B cell (primary cell): Measurements from ENCODE around the gene GDI2. TPM values are rescaled to one million over a fixed set of nuclear protein-coding genes. Genes with fewer than 3 reads are reported as not detected.
A peak's percentile ranks its signal among the peaks of the same experiment; 100 is the strongest.

ENCODE experiments used
- ATAC-seq: fragments of 200-7000 bp; cut with Tn5 transposase; one replicate; pipeline ENCODE4 v1.10.0; 2021; ENCODE audit warnings: low read depth, mild to moderate bottlenecking, moderate number of reproducible peaks, moderate library complexity
- CTCF ChIA-PET: fragments of 350-600 bp; sonication (Branson Sonifier 250); formaldehyde crosslinking; loops from one replicate; lab custom pipeline; 2021; ENCODE audit warnings: antibody characterized with exemption, inconsistent platforms; lab: Charles Lee
- POLR2A ChIA-PET: fragments of 350-600 bp; sonication (Branson Sonifier 250); formaldehyde crosslinking; loops from one replicate; lab custom pipeline; 2021; ENCODE audit warnings: antibody characterized with exemption; lab: Charles Lee
- DNase-seq: peaks from one replicate; pipeline ENCODE4 v3.0.0; 2013
- H2AFZ ChIP-seq: 2 replicates; pipeline ENCODE4 v1.6.1; 2012; ENCODE audit warnings: mild to moderate bottlenecking, low read depth, low read length; ENCODE audit not compliant: insufficient read depth, poor library complexity, severe bottlenecking
- H3K27ac ChIP-seq, 2 donors: 1 replicate in 1 of 2; 2 replicates in 1 of 2; pipeline ENCODE4 v1.5.1; 2012 to 2013; ENCODE audit warnings: low read length in 2 of 2, mild to moderate bottlenecking in 2 of 2, moderate library complexity in 1 of 2
- H3K27me3 ChIP-seq, 4 experiments: fragments of 200-600 bp in 1 of 4; sonication (generic) in 1 of 4; replicated peaks in 1 of 4; 1 replicate in 2 of 4; 2 replicates in 2 of 4; pipeline versions ENCODE4 v1.6.1 to v1.7.0; 2013 to 2016; ENCODE audit warnings: low read length in 3 of 4, mild to moderate bottlenecking in 2 of 4, mixed read lengths in 1 of 4, moderate library complexity in 1 of 4; ENCODE audit not compliant: insufficient read depth in 4 of 4, control insufficient read depth in 3 of 4; ENCODE audit errors: control extremely low read depth in 1 of 4
- H3K36me3 ChIP-seq, 2 experiments: replicated peaks in 1 of 2; 1 replicate in 1 of 2; 2 replicates in 1 of 2; pipeline versions ENCODE4 v1.6.1 to v1.7.1; 2013; ENCODE audit warnings: low read length in 1 of 2; ENCODE audit not compliant: insufficient read depth in 2 of 2, control insufficient read depth in 1 of 2; ENCODE audit errors: control extremely low read depth in 1 of 2, extremely low read depth in 1 of 2
- H3K4me1 ChIP-seq, 2 donors: fragments of 200-600 bp in 1 of 2; sonication (generic) in 1 of 2; 1 replicate in 1 of 2; 2 replicates in 1 of 2; pipeline versions ENCODE4 v1.5.1 to v1.6.1; 2013 to 2017; ENCODE audit warnings: low read length in 2 of 2; ENCODE audit not compliant: control insufficient read depth in 2 of 2, insufficient read depth in 2 of 2
- H3K4me2 ChIP-seq: replicated peaks from 2 replicates; pipeline ENCODE3; 2012; ENCODE audit warnings: mild to moderate bottlenecking, low read depth, low read length; ENCODE audit not compliant: poor library complexity, severe bottlenecking
- H3K4me3 ChIP-seq, 5 experiments: fragments of 200-600 bp in 1 of 5; sonication (generic) in 1 of 5; 1 replicate in 3 of 5; 2 replicates in 2 of 5; pipeline versions ENCODE4 v1.5.1 to v1.7.0; 2011 to 2016; ENCODE audit warnings: low read length in 4 of 5, mild to moderate bottlenecking in 4 of 5, low read depth in 2 of 5, control low read depth in 1 of 5, moderate library complexity in 1 of 5; ENCODE audit not compliant: insufficient read depth in 1 of 5; ENCODE audit errors: control extremely low read depth in 1 of 5, extremely low read depth in 1 of 5
- H3K79me2 ChIP-seq: fragments of 200-600 bp; sonication (generic); one replicate; pipeline ENCODE4 v1.6.0; 2016; ENCODE audit warnings: low read length; ENCODE audit not compliant: control insufficient read depth, insufficient read depth
- H3K9ac ChIP-seq: fragments of 200-600 bp; sonication (generic); 2 replicates; pipeline ENCODE4 v1.6.1; 2017; ENCODE audit warnings: mild to moderate bottlenecking, low read length, moderate library complexity
- H3K9me3 ChIP-seq, 3 donors: one replicate each; pipeline versions ENCODE4 v1.6.1 to v1.7.1; 2013; ENCODE audit warnings: low read length in 2 of 3; ENCODE audit not compliant: control insufficient read depth in 2 of 3, insufficient read depth in 1 of 3; ENCODE audit errors: control extremely low read depth in 1 of 3
- H4K20me1 ChIP-seq: 2 replicates; pipeline ENCODE4 v1.6.0; 2012; ENCODE audit warnings: mild to moderate bottlenecking, low read length; ENCODE audit not compliant: insufficient read depth, control insufficient read depth, poor library complexity, severe bottlenecking
- H3K27ac Mint-ChIP-seq: one replicate; pipeline ENCODE4 v1.8.0; 2021; ENCODE audit warnings: mixed read lengths
- H3K27me3 Mint-ChIP-seq: one replicate; pipeline ENCODE4 v1.8.0; 2021; ENCODE audit warnings: mixed read lengths
- H3K4me1 Mint-ChIP-seq: one replicate; pipeline ENCODE4 v1.8.0; 2021; ENCODE audit warnings: mixed read lengths
- H3K4me3 Mint-ChIP-seq: one replicate; pipeline ENCODE4 v1.8.0; 2021; ENCODE audit warnings: mixed read lengths
- H3K9me3 Mint-ChIP-seq: one replicate; pipeline ENCODE4 v1.8.0; 2022; ENCODE audit warnings: mixed read lengths; ENCODE audit not compliant: insufficient read depth
- CTCF ChIP-seq: fragments of 200-600 bp; IDR thresholded peaks from one replicate; pipeline ENCODE4 v1.8.0; 2022; ENCODE audit warnings: antibody characterized with exemption, mild to moderate bottlenecking
- EZH2 ChIP-seq: IDR thresholded peaks from 2 replicates; pipeline ENCODE4 v1.6.1; 2012; ENCODE audit warnings: borderline replicate concordance, low read depth, mild to moderate bottlenecking, moderate library complexity, low read length; ENCODE audit not compliant: insufficient read depth, poor library complexity, severe bottlenecking
- WGBS: methylation state at CpG from one replicate; pipeline ENCODE4 v1.1.5; 2013; ENCODE audit warnings: missing lambda C conversion rate; ENCODE audit not compliant: insufficient coverage; 5-methylcytosine and 5-hydroxymethylcytosine counted together
- intact Hi-C: fragments of 100-400 bp; cut with micrococcal nuclease; formaldehyde crosslinking; loops from one replicate; pipeline ENCODE4 v1.10.0; 2022
- polyA plus RNA-seq: library from polyadenylated mRNA; depleted of rRNA; stranded (reverse); fragments of >200 nt; gene quantifications from 2 replicates; pipeline ENCODE4 v1.2.3, GENCODE V29; 2012
- total RNA-seq, 2 donors: library from RNA; stranded (reverse); fragments of 120-200 nt in 1 of 2; gene quantifications; 1 replicate in 1 of 2; 2 replicates in 1 of 2; pipeline versions ENCODE4 v1.2.3 to v1.2.4, GENCODE V29; 2013 to 2022

Gene GDI2
- total and polyA plus RNA-seq, 2 donors (not counting 1 experiment from before 2014, with no cell fraction given) = 91.1 to 187 TPM

DNA sequence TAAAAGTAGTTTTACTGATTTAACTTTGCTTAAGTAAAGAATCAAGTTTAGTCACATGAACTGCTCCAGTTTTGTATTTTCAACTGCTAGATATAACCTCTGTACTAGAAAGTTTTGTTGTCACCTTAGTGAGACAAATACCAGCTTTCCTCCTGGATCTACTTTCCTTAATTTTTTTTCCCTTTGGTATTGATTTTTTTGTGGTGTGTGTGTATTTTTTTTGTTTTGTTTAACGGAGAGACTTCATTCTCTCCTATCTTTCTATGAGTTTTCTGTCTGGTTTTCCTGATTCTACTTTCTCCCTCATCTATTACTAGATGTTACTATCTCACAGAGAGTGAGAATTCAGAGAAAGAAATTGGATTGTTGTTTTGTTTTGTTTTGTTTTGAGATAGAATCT lies 76.6 kb downstream of the GDI2 start:
- Mint-ChIP-seq H3K9me3 (no peaks in the 10 kb centered on the region), H3K27ac (peak overlapping the region; percentile 51), H3K27me3 (no peaks in the 10 kb centered on the region), H3K4me3 (no peak overlapping the region), H3K4me1 (peaks cover 13% of the 10 kb centered on the region)
- no peaks in the 10 kb centered on the region for H3K27me3 ChIP-seq
- H3K79me2 ChIP-seq = peaks cover 8% of the 10 kb centered on the region
- no peak overlapping the region for H3K4me3 ChIP-seq
- DNase-seq (no peak), ATAC-seq (no peak)
- H3K9me3 ChIP-seq = no peaks in the 10 kb centered on the region
- intact Hi-C loops = no loop called here
- no peak overlapping the region for H2AFZ ChIP-seq
- H4K20me1 ChIP-seq = no peaks in the 10 kb centered on the region
- H3K9ac ChIP-seq = no peak overlapping the region
- CTCF ChIA-PET = no interaction called here
- POLR2A ChIA-PET = no interaction called here
- H3K4me1 ChIP-seq = peaks cover 0 to 6% of the 10 kb centered on the region in 2 donors
- H3K27ac ChIP-seq = no peak overlapping the region
- H3K36me3 ChIP-seq = peaks cover 12 to 50% of the 10 kb centered on the region in 2 experiments
- WGBS = no CpG with 5 or more reads among the region's 1 CpG
- TF ChIP-seq EZH2 = no peak
- no peak for TF ChIP-seq CTCF
- no peak overlapping the region for H3K4me2 ChIP-seq

DNA sequence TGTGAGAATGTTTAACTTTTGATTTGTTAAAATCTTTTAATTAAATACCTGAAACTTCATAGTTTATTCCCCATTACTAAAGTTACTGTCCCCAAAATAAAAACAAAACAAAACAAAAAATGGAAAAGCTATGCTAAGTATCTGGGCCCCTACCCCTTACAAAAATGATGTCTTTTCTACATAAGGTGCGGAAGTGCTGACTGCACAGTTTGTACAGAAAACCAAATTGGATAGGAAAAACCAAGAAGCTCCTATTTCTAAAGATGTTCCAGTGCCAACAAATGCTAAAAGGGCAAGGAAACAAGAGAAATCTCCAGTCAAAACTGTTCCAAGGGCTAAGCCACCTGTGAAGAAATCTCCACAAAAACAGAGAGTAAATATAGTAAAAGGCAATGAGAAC lies 78.1 kb downstream of the GDI2 start:
- H4K20me1 ChIP-seq = no peaks in the 10 kb centered on the region
- peaks cover 8% of the 10 kb centered on the region for H3K79me2 ChIP-seq
- no peak overlapping the region for H2AFZ ChIP-seq
- ATAC-seq (no peak), DNase-seq (no peak)
- no peaks in the 10 kb centered on the region for H3K4me1 ChIP-seq
- no peak overlapping the region for H3K4me3 ChIP-seq
- no peak overlapping the region for H3K9ac ChIP-seq
- no peaks in the 10 kb centered on the region for H3K9me3 ChIP-seq
- H3K4me1 Mint-ChIP-seq = no peaks in the 10 kb centered on the region
- H3K9me3 Mint-ChIP-seq = no peaks in the 10 kb centered on the region
- WGBS = 100% methylated on average over 1 of the region's 1 CpG
- H3K27me3 ChIP-seq = no peaks in the 10 kb centered on the region
- no peak overlapping the region for H3K27ac Mint-ChIP-seq
- no peak overlapping the region for H3K4me2 ChIP-seq
- intact Hi-C loops = no loop called here
- no peaks in the 10 kb centered on the region for H3K27me3 Mint-ChIP-seq
- POLR2A ChIA-PET = no interaction called here
- CTCF ChIA-PET = interaction anchor here (0.6 to 0.9 kb wide), 3 partner anchors 106 to 366 kb away, joined by 3 to 4 read pairs (median 4); no protein-coding TSS in a partner anchor
- TF ChIP-seq CTCF = no peak
- TF ChIP-seq EZH2 = no peak
- no peak overlapping the region for H3K4me3 Mint-ChIP-seq
- H3K36me3 ChIP-seq = peaks cover 8 to 49% of the 10 kb centered on the region in 2 experiments
- no peak overlapping the region for H3K27ac ChIP-seq
